ENCODE results near the gene POU2F3. TPM values are rescaled to one million over a fixed set of nuclear protein-coding genes. Genes with fewer than 3 reads are reported as not detected.

The POU2F3 gene
- total RNA-seq = not detected in 2 replicates

DNA sequence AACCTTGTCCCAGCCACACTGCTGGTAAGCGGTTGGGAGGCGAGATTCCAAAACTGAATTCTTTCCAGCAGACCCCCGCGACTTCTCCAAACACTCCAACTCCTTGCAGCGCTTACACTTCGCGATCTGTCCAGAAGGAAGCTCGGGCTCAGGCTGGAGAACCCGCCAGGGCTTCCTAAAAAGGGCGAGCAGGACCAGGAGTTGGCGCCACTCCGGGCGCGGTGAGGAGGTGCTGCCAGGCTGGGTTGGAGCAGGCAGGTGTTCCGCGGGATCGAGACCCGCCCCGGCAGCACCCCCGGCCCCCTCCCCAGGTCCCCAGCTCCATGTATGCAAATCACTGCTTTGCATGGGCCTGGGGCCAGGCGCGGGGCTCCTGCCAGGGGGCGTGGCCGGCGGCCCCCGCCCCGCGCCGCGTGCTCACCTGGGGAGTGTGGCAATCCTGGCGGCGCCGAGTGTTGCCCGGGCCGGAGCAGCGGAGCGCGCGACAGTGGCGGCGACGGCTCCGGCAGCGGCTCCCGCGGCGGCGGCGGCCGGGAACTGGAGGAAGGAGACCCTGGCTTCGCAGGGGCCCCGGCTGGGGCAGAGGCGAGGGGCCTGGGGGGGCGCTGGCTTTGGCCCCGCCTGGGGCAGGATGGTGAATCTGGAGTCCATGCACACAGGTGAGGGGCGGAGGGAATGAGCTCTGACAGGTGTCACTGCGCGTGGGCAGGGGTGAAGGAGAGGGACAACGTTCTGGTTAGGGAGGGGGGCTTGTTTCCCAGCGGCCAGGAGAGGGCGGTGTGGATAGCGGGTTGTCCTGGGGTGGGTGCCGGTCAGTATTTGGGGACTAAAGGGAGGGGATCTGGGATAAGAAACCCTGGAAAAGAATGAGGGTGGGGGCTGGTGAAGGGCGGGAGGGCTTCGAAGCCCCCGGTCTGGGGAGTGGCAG is at the start of gene POU2F3:
Gene POU2F3, plus strand, starts transcription at position 428 of the 928 bp plus-strand sequence. Its CDS starts 204 bp downstream, at position 632.

DNA sequence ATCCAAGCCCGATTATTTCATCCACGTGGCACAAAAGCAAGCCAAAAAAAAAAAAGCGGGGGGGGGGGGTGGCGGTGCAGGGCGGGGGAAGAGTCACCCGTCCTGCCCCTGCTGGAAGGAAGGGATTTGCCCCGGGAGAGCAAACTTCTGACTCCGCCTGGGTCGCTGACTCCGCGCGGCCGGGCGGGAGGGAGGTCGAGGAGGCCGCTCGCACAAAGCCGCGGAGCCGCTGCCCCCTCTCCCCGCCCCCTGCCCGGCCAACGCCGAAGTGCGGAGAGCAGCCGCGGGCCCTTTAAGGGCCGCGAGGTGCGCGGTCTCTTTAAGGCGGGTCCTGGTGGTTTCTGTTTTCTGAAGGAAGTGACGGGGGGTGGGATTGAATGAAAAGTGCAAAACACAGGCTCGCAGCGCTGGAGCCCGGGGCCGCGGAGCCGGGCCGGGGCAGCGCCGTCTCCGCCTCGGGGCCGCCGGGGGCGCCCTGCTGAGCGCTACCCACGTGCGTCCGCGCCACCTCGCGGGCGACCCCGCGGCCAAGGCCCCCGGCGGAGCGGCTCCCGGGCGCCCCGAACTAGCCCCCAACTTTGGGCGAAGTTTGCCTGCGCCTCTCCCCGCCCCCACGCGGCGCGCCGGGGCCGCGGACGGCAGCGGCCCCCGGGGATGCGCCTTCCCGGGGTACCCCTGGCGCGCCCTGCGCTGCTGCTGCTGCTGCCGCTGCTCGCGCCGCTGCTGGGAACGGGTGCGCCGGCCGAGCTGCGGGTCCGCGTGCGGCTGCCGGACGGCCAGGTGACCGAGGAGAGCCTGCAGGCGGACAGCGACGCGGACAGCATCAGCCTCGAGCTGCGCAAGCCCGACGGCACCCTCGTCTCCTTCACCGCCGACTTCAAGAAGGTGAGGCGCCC is 29.1 kb upstream of the POU2F3 start, which contains the start of gene OAF:
Gene OAF, plus strand, starts transcription at position 407 of the 896 bp plus-strand sequence. Its CDS starts 248 bp downstream, at position 655.

DNA sequence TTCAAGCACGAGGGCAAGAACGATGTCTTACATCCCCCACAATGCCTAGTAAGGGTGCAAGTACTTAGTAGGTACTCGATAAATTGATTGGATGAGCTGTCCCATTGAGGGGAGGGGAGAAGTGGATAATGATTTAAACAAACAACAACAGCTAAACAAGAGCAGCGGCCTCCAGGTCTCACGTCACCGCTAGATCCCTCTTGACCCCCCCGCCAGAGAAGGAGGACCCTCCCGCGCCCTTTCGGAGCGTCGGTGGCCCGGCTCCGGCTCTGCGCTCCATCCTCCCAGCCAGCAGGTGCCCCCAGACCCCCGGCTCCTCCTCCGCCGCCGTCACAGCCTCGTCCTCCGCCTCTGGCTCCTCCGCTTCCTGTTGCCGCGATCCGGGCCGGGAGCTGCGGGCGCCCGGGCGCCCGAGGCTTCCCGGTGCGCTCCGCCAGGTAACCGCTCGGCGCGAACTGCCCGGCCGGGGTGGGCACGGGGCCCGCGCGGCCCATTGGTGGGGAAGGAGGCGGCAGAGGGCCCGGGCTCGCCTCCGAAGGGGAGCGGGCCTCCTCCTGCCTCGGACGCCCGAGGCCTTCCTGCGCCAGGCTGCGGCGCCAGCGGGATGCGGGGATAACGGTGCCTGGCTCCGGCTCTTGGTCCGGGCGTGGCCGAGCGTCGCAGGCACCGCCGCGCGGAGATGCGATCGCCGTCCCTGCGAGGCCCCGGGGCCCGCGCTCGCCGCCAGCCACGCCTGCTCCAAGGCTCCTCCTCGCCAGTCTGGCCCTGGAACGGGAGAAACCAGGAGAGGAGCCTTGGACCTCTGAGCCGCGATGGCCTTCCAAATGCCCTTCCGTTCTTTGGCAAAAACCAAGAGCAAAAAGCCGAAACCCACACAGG is 85.2 kb downstream of the POU2F3 start, which contains the start of gene TLCD5:
Gene TLCD5, plus strand, starts transcription at position 368 of the 879 bp plus-strand sequence. CDS start 2,143 bp downstream, outside the sequence.

DNA sequence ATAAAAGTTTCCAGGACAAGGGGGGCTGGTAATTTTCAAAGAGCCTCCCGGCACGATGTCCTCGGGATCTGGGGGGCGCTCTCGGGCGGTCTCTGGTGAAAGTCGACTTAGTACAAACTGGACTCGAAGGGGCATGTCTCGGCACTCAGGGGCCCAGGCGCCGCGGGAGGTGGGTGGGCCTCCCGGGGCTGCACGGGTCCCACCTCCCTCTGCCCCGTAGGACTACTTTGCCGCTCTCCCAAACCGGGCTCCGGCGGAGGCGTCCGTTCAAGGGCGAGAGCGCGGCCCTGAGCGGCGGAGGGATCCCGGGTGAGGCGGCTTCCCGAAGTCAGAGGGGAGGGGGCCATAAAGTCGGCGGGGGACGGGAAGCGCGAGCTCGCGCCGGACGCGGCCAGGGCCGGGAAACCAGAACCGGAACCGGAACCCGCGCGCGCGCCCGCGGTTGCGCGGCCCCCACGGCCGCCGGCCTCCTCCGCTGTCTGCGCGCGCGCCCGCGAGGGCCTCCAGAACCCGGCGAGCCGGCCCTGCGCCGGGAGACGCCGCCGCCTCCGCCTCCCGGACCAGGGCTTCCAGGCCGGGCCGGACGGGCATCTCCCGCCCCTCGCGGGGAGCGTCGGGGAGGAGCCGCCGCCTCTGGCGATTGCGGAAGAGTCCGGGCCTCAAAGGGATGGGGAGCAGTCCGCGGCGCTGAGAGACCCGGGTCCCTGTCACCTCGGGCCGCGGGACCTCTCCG is 96.1 kb downstream of the POU2F3 start, which contains the start of gene ARHGEF12:
Gene ARHGEF12, plus strand, starts transcription at position 506 of the 733 bp plus-strand sequence. CDS start 831 bp downstream, outside the sequence.

Other genes starting within 250 kb of the POU2F3 start
- gene TRIM29, start 102.0 kb upstream of the POU2F3 start, total RNA-seq = 0.06 TPM in 1 of 2 replicates, not detected in the other
- 7.6 and 20.3 TPM in 2 replicates for gene OAF, start 29.1 kb upstream of the POU2F3 start, total RNA-seq
- 3.4 and 10.9 TPM in 2 replicates for gene TLCD5, start 85.2 kb downstream of the POU2F3 start, total RNA-seq
- gene ARHGEF12, start 96.3 kb downstream of the POU2F3 start, total RNA-seq = 81.3 and 166 TPM in 2 replicates